Psoas muscle (tissue), 8 donors: ENCODE results near the gene SMPD1. TPM values are rescaled to one million over a fixed set of nuclear protein-coding genes. Genes with fewer than 3 reads are reported as not detected.

ENCODE experiments used
- ATAC-seq, 4 donors: fragments of 200-7000 bp; cut with Tn5 transposase; one replicate each; pipeline ENCODE4 v1.9.1; 2020; ENCODE audit warnings: moderate library complexity in 3 of 4, mild to moderate bottlenecking in 2 of 4
- DNase-seq, 2 donors: peaks; one replicate each; pipeline ENCODE4 v3.0.0-alpha.2; 2020
- H3K27ac ChIP-seq: fragments of 200-600 bp; one replicate; pipeline ENCODE4 v1.8.0; 2022
- H3K27me3 ChIP-seq, 3 donors: fragments of 200-600 bp in 1 of 3; one replicate each; pipeline versions ENCODE4 v1.6.1 to v1.8.0; 2013 to 2022; ENCODE audit warnings: low read length in 2 of 3, mild to moderate bottlenecking in 2 of 3, moderate library complexity in 1 of 3; ENCODE audit not compliant: insufficient read depth in 3 of 3
- H3K36me3 ChIP-seq, 2 donors: fragments of 200-600 bp in 1 of 2; one replicate each; pipeline versions ENCODE4 v1.6.1 to v1.8.0; 2013 to 2022; ENCODE audit warnings: low read depth in 1 of 2, mild to moderate bottlenecking in 1 of 2, moderate library complexity in 1 of 2; ENCODE audit not compliant: insufficient read depth in 1 of 2
- H3K4me1 ChIP-seq: fragments of 200-600 bp; one replicate; pipeline ENCODE4 v1.8.0; 2022
- H3K4me3 ChIP-seq: fragments of 200-600 bp; one replicate; pipeline ENCODE4 v1.8.0; 2022; ENCODE audit warnings: mild to moderate bottlenecking
- H3K9me3 ChIP-seq: fragments of 200-600 bp; one replicate; pipeline ENCODE4 v1.8.0; 2022
- CTCF ChIP-seq: fragments of 200-600 bp; IDR thresholded peaks from one replicate; pipeline ENCODE4 v1.8.0; 2022; ENCODE audit warnings: antibody characterized with exemption
- WGBS, 3 donors: extraction: QIAGEN DNeasy Blood & Tissue Kit; methylation state at CpG; one replicate each; pipeline versions ENCODE4 v1.1.6 to v1.1.7; 2013; 5-methylcytosine and 5-hydroxymethylcytosine counted together
- intact Hi-C, 2 donors: fragments of 100-400 bp; cut with DNase I; formaldehyde crosslinking; loops; one replicate each; pipeline versions ENCODE4 v1.11.0 to v1.14.2; 2022
- long read RNA-seq, 2 donors: library from polyadenylated mRNA; unstranded; transcript quantifications; one replicate each; pipeline ENCODE4 v2.0.0, GENCODE V29; 2021
- polyA plus RNA-seq, 3 donors: library from polyadenylated mRNA; stranded (reverse); fragments of 200-250 nt; gene quantifications; one replicate each; pipeline ENCODE4 v1.2.3, GENCODE V29; 2013
- total RNA-seq, 4 donors: library from RNA; stranded (reverse); fragmentation: NEBNext Ultra II Directional in 2 of 4; extraction: Animal tissue kit (Norgen Biotek cat#: 25700) in 2 of 4; gene quantifications; one replicate each; pipeline versions ENCODE4 v1.2.1 to v1.2.4, GENCODE V29; 2021 to 2023
- donor health status: healthy with polysubstance abuse.
- donor health status: DM: no; HTN: no; CAD: no; lungs with moderate emphysema.
- donor health status: Bipolar disorder and iron deficiency.
- donor health status: healthy.
- donor health status: DM: yes; HTN: yes; CAD: no.
- donor health status: DM: no; HTN: no; CAD: no.
- donor health status: DM: no; HTN: no; CAD: no.
- donor health status: DM: yes; HTN: yes; CAD: no.

The SMPD1 gene
- 10 to 100 TPM; 37.6 to 57.4 (median 39.1) TPM for total RNA-seq
- 10 to 100 TPM; 32.7 to 50.9 (median 33.6) TPM for polyA plus RNA-seq
- long read RNA-seq, donor 1, partial matches to known transcripts, result 3 of 6 reads
- long read RNA-seq, donor 1, other reads (novel, unspliced or antisense), result 0 of 6 reads
- long read RNA-seq, donor 2, transcript SMPD1-201 (6 exons, 2,452 nt), result major isoform, 5 of 19 reads
- long read RNA-seq, donor 2, partial matches to known transcripts, result 10 of 19 reads
- long read RNA-seq, donor 2, other reads (novel, unspliced or antisense), result 4 of 19 reads

GRCh38 chr11:6389905-6390717, at the start of gene SMPD1:
Gene SMPD1 (plus strand): TSS chr11:6390474. CDS start chr11:6390599, 125 bp downstream.
- TF ChIP-seq CTCF, result no peak
- DNase-seq (peak; percentile 94 to 97), ATAC-seq (peak; percentile 97)
- Histone ChIP-seq H3K4me1 (peaks cover 17% of the 10 kb centered on the region), H3K4me3 (peak within 1 kb of the TSS; percentile 89), H3K27me3 (no peaks in the 10 kb centered on the region), H3K36me3 (peaks cover 3 to 42% of the 10 kb centered on the region in 2 donors), H3K27ac (peak within 1 kb of the TSS; percentile 95), H3K9me3 (no peaks in the 10 kb centered on the region)
- 0 to 1% (median 0%) methylated on average over 61 to 63 of the region's 63 CpGs for WGBS, 3 donors
- intact Hi-C loops, result loop anchor here (2.0 to 10.0 kb wide), 4 partner anchors 29 to 315 kb away; partner anchors contain the start of genes APBB1 (in 1 of the 2), ARFIP2 (in 1 of the 2), ILK (in 1 of the 2) and RRP8 (in 1 of the 2)

- Histone ChIP-seq H3K4me1 (no peaks in the 10 kb centered on the region), H3K4me3 (no peak overlapping the region), H3K27ac (no peak overlapping the region), H3K27me3 (no peaks in the 10 kb centered on the region), H3K36me3 (peaks cover 0 to 4% of the 10 kb centered on the region in 2 donors), H3K9me3 (no peaks in the 10 kb centered on the region)
- no peak for DNase-seq
- 96 to 100% (median 98%) methylated on average over 1 of the region's 1 CpG for WGBS, 3 donors
- intact Hi-C loops, result no loop called here
- no peak for TF ChIP-seq CTCF
- no peak for ATAC-seq
These were observed 44.9 kb upstream of the SMPD1 start for GRCh38 chr11:6345366-6345765.

- Histone ChIP-seq H3K27ac (no peak overlapping the region), H3K4me3 (no peak overlapping the region), H3K4me1 (no peaks in the 10 kb centered on the region), H3K9me3 (no peaks in the 10 kb centered on the region), H3K36me3 (peaks cover 0 to under 1% of the 10 kb centered on the region in 2 donors), H3K27me3 (no peaks in the 10 kb centered on the region)
- no peak for TF ChIP-seq CTCF
- DNase-seq (no peak), ATAC-seq (peak in 3 of 4 donors; percentile 72 to 85 (median 80))
- intact Hi-C loops, result loop anchor here (5.0 to 10.0 kb wide), 3 partner anchors 33 to 328 kb away; partner anchors contain the start of gene CCKBR (in 1 of the 2)
These were observed 40.2 kb upstream of the SMPD1 start for GRCh38 chr11:6350043-6350442.

- no peaks in the 10 kb centered on the region for H3K4me1 ChIP-seq
- ATAC-seq (peak in 1 of 4 donors; percentile 3), DNase-seq (no peak)
- intact Hi-C loops, result loop anchor here (5.0 to 10.0 kb wide), 3 partner anchors 33 to 328 kb away; partner anchors contain the start of gene CCKBR (in 1 of the 2)
- 56 to 65% (median 62%) methylated on average over 2 of the region's 2 CpGs for WGBS, 3 donors
- no peaks in the 10 kb centered on the region for H3K27me3 ChIP-seq
- no peak overlapping the region for H3K27ac ChIP-seq
- TF ChIP-seq CTCF, result no peak
- no peaks in the 10 kb centered on the region for H3K36me3 ChIP-seq
- H3K9me3 ChIP-seq, result no peaks in the 10 kb centered on the region
- H3K4me3 ChIP-seq, result no peak overlapping the region
These were observed 39.8 kb upstream of the SMPD1 start for GRCh38 chr11:6350486-6350885.
